DOHH2 (cell line): ENCODE data around the gene KEL.

Experiments used
- H3F3A ChIP-seq: fragments of 200-600 bp; sonication (generic), shearing (Covaris generic); 2 replicates; pipeline ENCODE4 v1.6.0; 2016; ENCODE audit warnings: antibody characterized with exemption, mild to moderate bottlenecking; ENCODE audit not compliant: control insufficient read depth, insufficient read depth
- H3K27ac ChIP-seq: fragments of 200-600 bp; sonication (generic); 2 replicates; pipeline ENCODE4 v1.5.1; 2014; ENCODE audit warnings: low read depth, mild to moderate bottlenecking, low read length, moderate library complexity
- H3K27me3 ChIP-seq: fragments of 200-600 bp; sonication (generic); 2 replicates; pipeline ENCODE4 v1.6.1; 2014; ENCODE audit warnings: mild to moderate bottlenecking, low read length, mixed read lengths; ENCODE audit not compliant: control insufficient read depth
- H3K36me3 ChIP-seq: fragments of 200-600 bp; sonication (generic); 2 replicates; pipeline ENCODE4 v1.6.1; 2014; ENCODE audit warnings: mild to moderate bottlenecking, low read length, moderate library complexity, mixed read lengths; ENCODE audit not compliant: control insufficient read depth
- H3K4me1 ChIP-seq: fragments of 200-600 bp; sonication (generic); 2 replicates; pipeline ENCODE4 v1.6.1; 2014; ENCODE audit warnings: mild to moderate bottlenecking, low read length, mixed read lengths; ENCODE audit not compliant: control insufficient read depth
- H3K4me2 ChIP-seq: fragments of 200-600 bp; sonication (generic); 2 replicates; pipeline ENCODE4 v1.6.0; 2014; ENCODE audit warnings: mild to moderate bottlenecking, low read length, moderate library complexity
- H3K4me3 ChIP-seq: fragments of 200-600 bp; sonication (generic); 2 replicates; pipeline ENCODE4 v1.5.1; 2014; ENCODE audit warnings: mild to moderate bottlenecking, low read length, mixed read lengths
- H3K79me2 ChIP-seq: fragments of 200-600 bp; sonication (generic); 2 replicates; pipeline ENCODE4 v1.6.1; 2014; ENCODE audit warnings: mild to moderate bottlenecking, low read length, mixed read lengths; ENCODE audit not compliant: control insufficient read depth
- H3K9me2 ChIP-seq: fragments of 200-600 bp; sonication (generic); replicated peaks from 2 replicates; pipeline ENCODE4 v1.6.1; 2014; ENCODE audit warnings: mild to moderate bottlenecking, low read length, mixed read lengths; ENCODE audit not compliant: control insufficient read depth
- H3K9me3 ChIP-seq: fragments of 200-600 bp; sonication (generic); 2 replicates; pipeline ENCODE4 v1.6.1; 2014; ENCODE audit warnings: antibody characterized with exemption, low read length, mixed read lengths; ENCODE audit not compliant: control insufficient read depth, insufficient read depth
- H4K20me1 ChIP-seq: fragments of 200-600 bp; sonication (generic); 2 replicates; pipeline ENCODE4 v1.6.0; 2014; ENCODE audit warnings: low read depth, mild to moderate bottlenecking, antibody characterized with exemption, low read length, moderate library complexity; ENCODE audit not compliant: control insufficient read depth, insufficient read depth
- EZH2phosphoT487 ChIP-seq: fragments of 200-600 bp; sonication (generic); IDR thresholded peaks from 2 replicates; pipeline ENCODE4 v1.6.1; 2017; ENCODE audit warnings: borderline replicate concordance, mild to moderate bottlenecking, antibody characterized with exemption, low read length, moderate library complexity, mixed read lengths
- TF ChIP-seq, protein P1 (sequence below): fragments of 200-600 bp; sonication (generic); IDR thresholded peaks from one replicate; pipeline ENCODE4 v1.5.1; 2014; ENCODE audit warnings: antibody characterized with exemption, mild to moderate bottlenecking, low read depth, low read length; ENCODE audit not compliant: poor library complexity, severe bottlenecking

KEL gene

GRCh38 chr7:142959202-142959601 lies 3.0 kb downstream of the KEL start:
- TF ChIP-seq EZH2phosphoT487, result no peak
- TF ChIP-seq, protein P1, sequence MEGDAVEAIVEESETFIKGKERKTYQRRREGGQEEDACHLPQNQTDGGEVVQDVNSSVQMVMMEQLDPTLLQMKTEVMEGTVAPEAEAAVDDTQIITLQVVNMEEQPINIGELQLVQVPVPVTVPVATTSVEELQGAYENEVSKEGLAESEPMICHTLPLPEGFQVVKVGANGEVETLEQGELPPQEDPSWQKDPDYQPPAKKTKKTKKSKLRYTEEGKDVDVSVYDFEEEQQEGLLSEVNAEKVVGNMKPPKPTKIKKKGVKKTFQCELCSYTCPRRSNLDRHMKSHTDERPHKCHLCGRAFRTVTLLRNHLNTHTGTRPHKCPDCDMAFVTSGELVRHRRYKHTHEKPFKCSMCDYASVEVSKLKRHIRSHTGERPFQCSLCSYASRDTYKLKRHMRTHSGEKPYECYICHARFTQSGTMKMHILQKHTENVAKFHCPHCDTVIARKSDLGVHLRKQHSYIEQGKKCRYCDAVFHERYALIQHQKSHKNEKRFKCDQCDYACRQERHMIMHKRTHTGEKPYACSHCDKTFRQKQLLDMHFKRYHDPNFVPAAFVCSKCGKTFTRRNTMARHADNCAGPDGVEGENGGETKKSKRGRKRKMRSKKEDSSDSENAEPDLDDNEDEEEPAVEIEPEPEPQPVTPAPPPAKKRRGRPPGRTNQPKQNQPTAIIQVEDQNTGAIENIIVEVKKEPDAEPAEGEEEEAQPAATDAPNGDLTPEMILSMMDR, result no peak
- H3K27ac ChIP-seq, result no peak overlapping the region
- no peak overlapping the region for H3K4me2 ChIP-seq

DNA sequence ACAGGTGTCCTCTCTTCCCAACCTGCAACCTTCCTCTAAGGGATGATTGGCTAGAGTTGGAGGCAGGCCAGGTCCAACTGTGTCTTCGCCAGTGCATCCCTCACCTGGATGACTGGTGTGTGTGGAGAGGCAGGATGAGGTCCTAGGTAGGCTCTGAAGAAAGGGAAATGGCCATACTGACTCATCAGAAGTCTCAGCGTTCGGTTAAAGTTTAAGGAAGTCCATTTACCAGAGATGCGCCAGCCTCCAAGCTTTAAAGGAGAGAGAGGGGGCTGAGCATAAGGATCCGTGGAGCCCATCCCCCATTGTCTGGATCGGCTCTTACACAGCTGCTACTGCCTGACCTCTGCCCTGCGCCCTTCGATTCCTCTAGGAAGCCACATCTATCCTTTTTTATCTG lies 4.4 kb downstream of the KEL start:
- no peak overlapping the region for H3K4me2 ChIP-seq
- H3K36me3 ChIP-seq, result no peaks in the 10 kb centered on the region
- no peak overlapping the region for H3K4me3 ChIP-seq
- no peaks in the 10 kb centered on the region for H4K20me1 ChIP-seq
- peaks cover 11% of the 10 kb centered on the region for H3K4me1 ChIP-seq
- H3K79me2 ChIP-seq, result no peaks in the 10 kb centered on the region
- H3F3A ChIP-seq, result no peaks in the 10 kb centered on the region
- H3K9me3 ChIP-seq, result peaks cover 5% of the 10 kb centered on the region; the same call in 1 of the 2 replicates
- no peaks in the 10 kb centered on the region for H3K9me2 ChIP-seq
- peaks cover 27% of the 10 kb centered on the region for H3K27me3 ChIP-seq
- TF ChIP-seq, protein P1, result no peak
- TF ChIP-seq EZH2phosphoT487, result no peak
- no peak overlapping the region for H3K27ac ChIP-seq

More at GRCh38 chr7:142959202-142959601, 3.0 kb downstream of the KEL start:
- H4K20me1 ChIP-seq, result no peaks in the 10 kb centered on the region
- peaks cover 11% of the 10 kb centered on the region for H3K4me1 ChIP-seq
- no peaks in the 10 kb centered on the region for H3K79me2 ChIP-seq
- no peaks in the 10 kb centered on the region for H3K36me3 ChIP-seq
- H3K27me3 ChIP-seq, result peaks cover 41% of the 10 kb centered on the region
- H3K9me3 ChIP-seq, result peaks cover 5% of the 10 kb centered on the region; the same call in 1 of the 2 replicates
- no peak overlapping the region for H3K4me3 ChIP-seq
- no peaks in the 10 kb centered on the region for H3K9me2 ChIP-seq
- no peaks in the 10 kb centered on the region for H3F3A ChIP-seq

- Histone ChIP-seq H3K4me1 (peaks cover 11% of the 10 kb centered on the region), H3K9me3 (peaks cover 5% of the 10 kb centered on the region; the same call in 1 of the 2 replicates), H3K36me3 (no peaks in the 10 kb centered on the region), H3K27ac (no peak overlapping the region), H3F3A (no peaks in the 10 kb centered on the region), H3K4me2 (no peak overlapping the region), H3K27me3 (peaks cover 31% of the 10 kb centered on the region), H4K20me1 (no peaks in the 10 kb centered on the region), H3K4me3 (no peak overlapping the region), H3K79me2 (no peaks in the 10 kb centered on the region), H3K9me2 (no peaks in the 10 kb centered on the region)
- TF ChIP-seq, protein P1, result no peak
- no peak for TF ChIP-seq EZH2phosphoT487
Observed at GRCh38 chr7:142956951-142957623, 5.1 kb downstream of the KEL start.
